GM12891 (cell line): Measurements from ENCODE around the gene KCNMA1.

Experiments used
- POLR2A ChIP-seq: IDR thresholded peaks from 2 replicates; pipeline ENCODE4 v1.6.1; 2011; ENCODE audit warnings: low read depth, low read length, control low read depth
- POLR2AphosphoS5 ChIP-seq: IDR thresholded peaks from 2 replicates; pipeline ENCODE4 v1.6.1; 2011; ENCODE audit warnings: low read depth, low read length, control low read depth
- SPI1 ChIP-seq: IDR thresholded peaks from 2 replicates; pipeline ENCODE4 v1.6.1; 2011; ENCODE audit warnings: low read depth, low read length, control low read depth
- TAF1 ChIP-seq: IDR thresholded peaks from 2 replicates; pipeline ENCODE4 v1.6.1; 2011; ENCODE audit warnings: low read depth, low read length, control low read depth

DNA sequence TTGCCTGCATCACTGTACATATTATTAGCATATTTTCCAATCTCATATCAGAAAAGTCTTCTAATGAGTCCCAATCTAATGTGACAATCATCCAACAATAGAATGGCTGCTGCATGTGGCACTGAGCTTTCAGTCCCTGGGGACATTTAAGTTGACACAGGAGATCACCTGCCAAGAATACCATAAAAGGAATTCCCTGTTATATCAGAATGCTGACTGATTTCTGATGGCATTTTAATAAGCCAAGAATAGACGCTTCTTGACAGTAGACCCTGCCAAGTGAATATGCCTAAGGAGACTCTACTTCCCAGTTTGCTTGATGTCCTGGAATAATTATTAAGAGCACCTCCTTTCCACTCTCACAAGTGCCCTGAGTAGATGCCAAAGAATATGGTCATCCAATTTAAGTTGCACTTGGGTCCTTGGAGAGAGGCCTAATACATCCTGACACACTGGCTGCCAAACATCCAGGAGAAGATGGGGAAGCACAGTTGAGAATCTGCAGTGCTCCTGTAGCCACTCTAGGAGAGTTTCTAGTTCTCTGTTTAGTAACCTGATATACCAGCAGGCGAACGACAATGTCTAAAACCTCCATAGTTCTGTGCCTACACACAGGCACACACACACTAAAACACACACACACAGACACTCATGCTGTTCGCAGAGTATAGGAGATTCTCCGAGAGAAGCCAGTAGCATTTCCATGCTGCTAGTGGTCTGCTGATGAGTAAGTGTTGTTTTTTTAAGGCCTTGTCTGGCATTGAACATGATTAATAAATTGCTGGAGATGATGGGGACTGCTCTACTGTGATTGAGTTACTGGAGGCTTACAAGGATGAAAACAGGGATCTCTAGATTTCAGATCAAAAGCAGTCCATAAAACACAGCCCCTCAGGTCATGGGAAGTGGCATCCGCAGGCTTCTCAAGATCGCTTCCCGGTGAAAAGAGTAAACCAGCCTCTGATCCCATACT is 369.6 kb downstream of the KCNMA1 start:
- TF ChIP-seq TAF1 = no peak
- no peak for TF ChIP-seq POLR2A
- no peak for TF ChIP-seq POLR2AphosphoS5
- TF ChIP-seq SPI1 = no peak
